Stomach smooth muscle (tissue), 2 donors: ENCODE results near the gene ADARB1.

Experiments used
- H3K27ac ChIP-seq: one replicate; pipeline ENCODE4 v1.7.0; 2013; ENCODE audit warnings: mild to moderate bottlenecking, low read length, inconsistent platforms
- H3K27me3 ChIP-seq, 2 donors: one replicate each; pipeline ENCODE4 v1.7.0; 2013; ENCODE audit warnings: low read length in 2 of 2; ENCODE audit not compliant: insufficient read depth in 2 of 2, control insufficient read depth in 1 of 2
- H3K36me3 ChIP-seq, 2 donors: one replicate each; pipeline ENCODE4 v1.7.0; 2013; ENCODE audit warnings: low read length in 2 of 2; ENCODE audit not compliant: control insufficient read depth in 2 of 2, insufficient read depth in 2 of 2
- H3K4me1 ChIP-seq: one replicate; pipeline ENCODE4 v1.7.0; 2013; ENCODE audit warnings: low read length; ENCODE audit not compliant: control insufficient read depth, insufficient read depth
- H3K4me3 ChIP-seq, 2 donors: one replicate each; pipeline ENCODE4 v1.7.0; 2013; ENCODE audit warnings: low read length in 2 of 2
- H3K9ac ChIP-seq, 2 donors: one replicate each; pipeline ENCODE4 v1.7.0; 2013; ENCODE audit warnings: low read length in 2 of 2, mild to moderate bottlenecking in 1 of 2
- H3K9me3 ChIP-seq, 2 donors: one replicate each; pipeline ENCODE4 v1.7.0; 2013; ENCODE audit warnings: low read length in 2 of 2; ENCODE audit not compliant: control insufficient read depth in 2 of 2
- donor health status: healthy.
- donor health status: Pancreatic carcinoma.

The ADARB1 gene

DNA sequence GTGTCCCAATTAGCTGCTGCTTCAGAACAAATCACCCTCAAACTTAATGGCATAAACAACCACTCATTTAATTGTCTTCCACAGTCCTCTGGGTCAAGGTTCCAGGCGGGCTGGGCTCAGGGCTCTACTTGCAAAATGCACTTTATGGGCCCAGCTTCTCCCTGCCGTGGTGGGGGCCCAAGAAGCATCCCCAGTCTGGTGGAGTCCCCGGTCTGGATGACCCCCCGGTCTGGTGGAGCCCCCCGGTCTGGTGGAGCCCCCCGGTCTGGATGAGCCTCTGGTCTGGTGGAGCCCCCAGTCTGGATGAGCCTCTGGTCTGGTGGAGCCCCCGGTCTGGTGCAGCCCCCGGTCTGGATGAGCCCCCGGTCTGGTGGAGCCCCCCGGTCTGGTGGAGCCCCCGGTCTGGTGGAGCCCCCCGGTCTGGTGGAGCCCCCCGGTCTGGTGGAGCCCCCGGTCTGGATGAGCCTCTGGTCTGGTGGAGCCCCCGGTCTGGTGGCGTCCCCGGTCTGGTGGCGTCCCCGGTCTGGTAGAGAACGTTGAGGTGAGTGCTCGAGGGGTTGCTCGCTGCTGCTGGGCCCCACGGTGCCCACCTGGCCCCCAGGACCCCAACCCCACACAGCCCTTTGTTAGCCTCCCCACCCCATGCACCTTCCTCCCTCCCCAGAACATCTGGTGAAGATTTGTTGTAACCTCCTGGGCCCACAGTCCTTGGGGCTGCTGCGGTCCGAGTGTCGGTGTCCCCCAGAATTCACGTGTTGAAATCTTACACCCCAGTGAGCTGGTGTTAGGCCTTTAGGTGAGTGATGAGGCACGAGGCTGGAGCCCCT, 179.5 kb downstream of the ADARB1 start:
- H3K4me1 ChIP-seq, result peaks cover 2% of the 10 kb centered on the region
- peaks cover 11 to 16% of the 10 kb centered on the region in 2 donors for H3K27me3 ChIP-seq
- no peak overlapping the region for H3K9ac ChIP-seq
- H3K36me3 ChIP-seq, result no peaks in the 10 kb centered on the region
- no peak overlapping the region for H3K4me3 ChIP-seq
- no peak overlapping the region for H3K27ac ChIP-seq
- H3K9me3 ChIP-seq, result no peaks in the 10 kb centered on the region

DNA sequence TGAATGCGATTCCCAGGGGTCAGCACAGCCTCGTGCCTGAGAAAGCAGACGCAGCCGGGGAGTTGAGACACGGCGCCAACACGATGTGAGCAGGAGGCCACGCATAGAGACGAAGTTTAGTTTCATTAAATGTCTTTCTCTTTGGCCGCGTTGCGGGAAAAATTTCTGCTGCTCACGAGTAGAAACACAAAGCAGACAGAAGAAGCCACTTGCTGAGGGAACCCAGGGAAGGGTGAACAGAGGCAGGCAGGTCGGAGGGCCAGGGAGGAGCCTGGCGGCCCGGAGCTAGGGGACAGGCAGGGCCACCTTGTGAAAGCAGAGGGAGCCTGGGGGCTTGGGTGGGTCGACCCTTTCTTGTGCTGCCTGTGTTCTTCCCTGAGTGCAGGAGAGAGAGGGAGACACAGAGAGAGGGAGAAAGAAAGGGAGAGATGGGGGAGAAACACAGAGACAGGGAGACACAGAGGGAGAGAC, 180.1 kb downstream of the ADARB1 start:
- H3K27ac ChIP-seq, result no peak overlapping the region

DNA sequence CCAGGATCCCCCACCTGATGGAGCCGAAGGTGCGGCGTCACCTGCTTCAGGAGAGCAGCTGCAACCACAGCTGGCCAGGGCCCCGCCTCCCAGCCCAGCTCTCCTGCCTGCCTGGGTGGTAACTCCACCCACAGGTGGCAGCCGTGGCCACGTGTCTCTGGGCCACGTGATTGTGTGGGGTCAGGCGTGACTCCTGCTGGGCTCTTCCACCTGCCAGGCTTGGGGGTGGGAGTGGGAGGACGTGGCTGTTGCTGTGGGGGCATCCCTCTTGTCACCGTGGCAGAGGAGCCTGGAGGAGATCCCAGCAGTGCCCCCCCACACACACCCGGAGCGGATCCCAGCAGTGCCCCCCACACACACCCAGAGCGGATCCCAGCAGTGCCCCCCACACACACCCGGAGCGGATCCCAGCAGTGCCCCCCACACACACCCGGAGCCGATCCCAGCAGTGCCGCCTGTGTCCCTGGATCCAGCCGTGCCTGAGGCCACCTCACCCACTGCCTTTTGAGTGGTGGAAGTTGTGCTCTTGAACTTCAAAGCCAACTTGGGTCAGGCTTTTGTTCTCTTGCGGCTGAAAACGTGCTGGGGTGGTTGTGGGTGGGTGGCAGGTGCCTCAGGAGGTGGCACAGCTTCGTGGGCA, 181.1 kb downstream of the ADARB1 start:
- peaks cover 0 to 4% of the 10 kb centered on the region in 2 donors for H3K36me3 ChIP-seq
- H3K9ac ChIP-seq, result no peak overlapping the region
- no peak overlapping the region for H3K4me3 ChIP-seq
- peaks cover 11 to 16% of the 10 kb centered on the region in 2 donors for H3K27me3 ChIP-seq
- no peak overlapping the region for H3K27ac ChIP-seq
- H3K4me1 ChIP-seq, result no peaks in the 10 kb centered on the region
- H3K9me3 ChIP-seq, result no peaks in the 10 kb centered on the region

More for the DNA sequence above, 180.1 kb downstream of the ADARB1 start:
- H3K4me1 ChIP-seq, result no peaks in the 10 kb centered on the region
- no peak overlapping the region for H3K4me3 ChIP-seq
- H3K27me3 ChIP-seq, result peaks cover 11 to 16% of the 10 kb centered on the region in 2 donors
- H3K9me3 ChIP-seq, result no peaks in the 10 kb centered on the region
- H3K36me3 ChIP-seq, result no peaks in the 10 kb centered on the region
- no peak overlapping the region for H3K9ac ChIP-seq

DNA sequence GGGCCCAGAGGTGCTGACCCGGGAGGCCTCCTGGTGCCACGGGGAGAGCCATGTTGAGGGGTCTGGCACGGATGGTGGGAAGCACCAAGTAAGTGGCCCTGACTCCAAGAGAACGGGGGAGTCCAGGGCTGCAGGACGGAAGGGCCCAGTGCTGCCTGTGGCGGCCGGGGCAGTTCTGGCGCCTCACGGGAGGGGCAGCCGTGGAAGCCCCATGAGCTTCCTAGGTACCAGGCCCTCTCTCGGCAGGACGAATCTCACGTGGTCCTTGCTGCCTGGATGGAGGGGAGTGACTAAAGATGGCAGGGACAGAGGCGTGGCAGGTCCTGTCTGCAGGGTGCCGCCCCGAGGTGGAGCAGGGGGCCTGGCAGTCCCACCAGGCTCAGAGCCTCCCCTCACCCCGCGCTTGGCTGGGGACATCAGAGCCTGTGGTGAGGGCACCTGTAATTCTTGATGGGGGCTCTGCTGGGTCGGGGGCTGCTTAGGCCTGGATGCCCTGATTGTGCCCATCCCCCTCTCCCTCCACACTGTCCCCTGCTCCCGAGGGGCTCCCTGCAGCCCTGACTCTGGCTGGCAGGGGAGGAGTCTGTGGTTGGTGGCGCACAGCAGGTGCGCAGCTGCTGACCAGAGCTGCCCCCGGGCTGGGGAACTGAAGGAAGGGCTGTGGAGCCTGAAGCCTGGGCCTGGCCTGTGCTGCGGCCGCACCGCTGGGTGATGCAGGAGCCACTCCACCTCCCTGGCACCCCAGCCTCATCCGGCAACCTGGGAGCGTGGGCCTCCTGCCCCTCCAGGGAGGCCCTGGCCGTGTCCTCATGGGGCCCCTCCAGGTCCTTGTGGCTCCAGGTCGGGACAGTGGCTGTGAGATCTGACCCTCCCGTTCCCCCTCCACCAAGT, 181.9 kb downstream of the ADARB1 start:
- H3K9me3 ChIP-seq, result no peaks in the 10 kb centered on the region
- H3K36me3 ChIP-seq, result peaks cover 0 to 4% of the 10 kb centered on the region in 2 donors
- H3K27me3 ChIP-seq, result peaks cover 11 to 16% of the 10 kb centered on the region in 2 donors
- no peak overlapping the region for H3K9ac ChIP-seq
- H3K4me3 ChIP-seq, result no peak overlapping the region
- no peaks in the 10 kb centered on the region for H3K4me1 ChIP-seq
- no peak overlapping the region for H3K27ac ChIP-seq

DNA sequence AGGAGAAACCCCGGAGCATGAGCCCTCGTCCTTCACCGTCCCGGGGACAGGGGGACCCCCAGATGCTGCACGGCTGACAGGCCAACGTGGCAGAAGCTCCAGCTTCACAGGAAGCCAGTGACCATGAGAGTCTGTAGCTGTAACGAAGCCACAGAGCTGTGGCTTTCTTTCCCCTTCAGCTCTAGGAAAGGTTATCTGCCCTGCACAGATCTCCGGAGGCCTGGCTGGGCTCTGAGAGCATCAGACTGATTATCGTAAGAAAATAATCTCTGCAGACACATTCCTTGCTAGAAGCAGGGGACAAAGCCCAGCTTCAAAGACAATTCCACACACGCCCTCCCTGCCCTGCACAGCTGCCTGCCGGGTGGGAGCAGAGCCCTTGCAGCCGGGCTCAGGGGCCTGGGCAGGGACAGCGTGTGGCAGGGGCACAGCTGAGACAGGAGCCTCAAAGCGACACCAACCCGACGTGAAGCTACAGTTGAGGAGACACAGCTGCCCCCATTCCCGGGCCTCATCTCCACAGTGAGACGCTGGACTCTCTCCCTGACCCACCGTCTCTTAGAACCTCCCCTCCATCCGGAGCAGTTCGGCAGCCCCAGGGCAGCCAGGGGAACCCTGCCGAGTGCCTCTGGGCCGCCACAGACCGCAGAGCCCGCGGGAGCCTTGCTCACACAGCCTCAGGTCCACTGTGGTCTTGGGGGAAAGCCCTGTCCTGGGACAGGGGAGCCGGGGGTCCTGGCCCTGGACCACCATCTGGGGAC, 182.7 kb downstream of the ADARB1 start:
- Histone ChIP-seq H3K9ac (no peak overlapping the region), H3K4me1 (no peaks in the 10 kb centered on the region), H3K9me3 (no peaks in the 10 kb centered on the region), H3K27ac (no peak overlapping the region), H3K36me3 (peaks cover 0 to 5% of the 10 kb centered on the region in 2 donors), H3K4me3 (no peak overlapping the region), H3K27me3 (peaks cover 11 to 16% of the 10 kb centered on the region in 2 donors)

DNA sequence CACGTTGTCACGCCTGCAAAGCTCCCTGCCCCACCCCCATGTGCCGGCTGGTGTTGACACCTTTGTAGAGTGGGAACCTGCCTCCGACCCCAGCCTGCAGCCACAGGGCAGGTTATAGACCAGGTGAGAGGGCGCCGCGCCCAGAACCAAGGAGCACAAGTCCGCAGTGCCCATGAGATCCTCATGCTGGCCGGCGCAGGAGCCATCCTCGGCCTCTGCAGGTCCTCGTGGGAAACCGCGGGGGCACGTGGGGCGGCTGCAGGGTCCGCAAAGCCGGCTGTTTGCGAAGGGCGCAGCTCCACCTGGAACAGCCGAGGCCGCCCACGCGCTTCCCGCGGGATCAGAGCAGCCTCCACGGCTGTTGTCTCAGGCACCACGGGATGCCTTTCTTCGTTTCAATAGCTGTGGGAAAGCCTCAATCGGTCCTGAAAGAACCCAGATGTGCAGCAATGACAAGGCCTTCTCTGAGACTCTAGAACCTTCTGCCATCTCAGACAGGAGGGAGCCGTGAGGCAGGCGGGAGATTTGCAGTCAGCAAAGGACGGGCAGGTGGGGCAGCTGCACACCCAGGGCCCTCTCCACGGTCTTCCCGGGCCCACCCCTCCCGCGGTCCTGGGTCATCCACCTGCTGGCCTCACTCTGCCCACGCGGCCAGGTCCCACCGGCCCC, 183.4 kb downstream of the ADARB1 start:
- peaks cover 0 to 5% of the 10 kb centered on the region in 2 donors for H3K36me3 ChIP-seq
- no peak overlapping the region for H3K9ac ChIP-seq
- H3K27ac ChIP-seq, result no peak overlapping the region
- no peaks in the 10 kb centered on the region for H3K4me1 ChIP-seq
- H3K27me3 ChIP-seq, result peaks cover 11 to 16% of the 10 kb centered on the region in 2 donors
- no peak overlapping the region for H3K4me3 ChIP-seq
- no peaks in the 10 kb centered on the region for H3K9me3 ChIP-seq

DNA sequence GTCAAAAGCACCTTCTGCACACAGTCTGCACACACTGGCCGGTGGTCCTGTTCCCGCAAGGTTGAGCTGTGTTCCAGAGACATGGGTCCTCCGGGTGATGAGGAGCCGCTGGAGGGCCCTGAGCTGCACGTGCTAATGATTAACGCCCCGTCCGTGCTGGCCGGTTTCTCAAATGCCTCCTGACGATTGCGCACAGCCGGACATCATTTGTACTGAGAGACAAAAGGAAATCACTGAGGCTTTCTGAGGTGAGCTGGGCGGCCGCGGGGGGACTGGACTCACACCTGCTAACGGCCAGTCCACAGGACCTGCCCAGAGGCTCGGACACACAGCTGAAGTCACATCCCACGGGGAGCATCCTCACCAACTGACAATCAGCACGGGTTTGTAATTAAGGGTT, 184.1 kb downstream of the ADARB1 start:
- Histone ChIP-seq H3K4me3 (no peak overlapping the region), H3K27ac (no peak overlapping the region), H3K4me1 (no peaks in the 10 kb centered on the region), H3K27me3 (peaks cover 11 to 12% of the 10 kb centered on the region in 2 donors), H3K9me3 (no peaks in the 10 kb centered on the region), H3K9ac (no peak overlapping the region), H3K36me3 (peaks cover 4 to 5% of the 10 kb centered on the region in 2 donors)

DNA sequence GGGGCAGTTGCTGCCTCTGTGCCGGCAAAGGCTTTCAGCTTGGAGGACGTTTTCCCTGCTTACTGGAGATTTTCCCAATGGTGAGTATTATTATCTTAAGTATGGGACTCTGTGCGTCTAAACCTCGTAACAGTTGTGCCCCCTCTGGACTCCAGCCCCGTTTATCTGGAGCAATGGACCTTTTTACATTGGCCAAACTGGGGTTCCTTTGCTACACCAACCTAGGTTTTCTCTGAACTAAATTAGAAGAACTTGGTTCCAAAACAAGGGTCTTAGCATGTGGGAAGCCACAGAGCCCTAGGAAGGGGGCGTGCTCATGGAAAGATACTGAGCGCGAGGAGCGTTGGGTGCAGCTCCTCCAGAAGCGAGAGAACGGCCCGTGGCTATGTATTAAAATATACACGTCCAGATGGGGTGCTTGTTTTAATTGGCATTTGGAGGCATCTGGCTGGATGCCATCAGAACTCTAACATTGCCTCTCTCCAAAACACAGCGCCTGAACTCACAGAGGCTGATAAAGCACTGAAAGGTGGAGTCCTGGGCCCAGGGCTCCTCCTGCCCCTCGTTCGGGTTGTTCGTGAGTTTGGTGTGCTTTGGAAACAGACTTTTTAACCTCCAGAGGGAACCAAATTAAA, 184.9 kb downstream of the ADARB1 start:
- Histone ChIP-seq H3K9ac (no peak overlapping the region), H3K4me3 (no peak overlapping the region), H3K27me3 (peaks cover 8 to 9% of the 10 kb centered on the region in 2 donors), H3K4me1 (no peaks in the 10 kb centered on the region), H3K27ac (no peak overlapping the region), H3K36me3 (peaks cover 5 to 12% of the 10 kb centered on the region in 2 donors), H3K9me3 (no peaks in the 10 kb centered on the region)

DNA sequence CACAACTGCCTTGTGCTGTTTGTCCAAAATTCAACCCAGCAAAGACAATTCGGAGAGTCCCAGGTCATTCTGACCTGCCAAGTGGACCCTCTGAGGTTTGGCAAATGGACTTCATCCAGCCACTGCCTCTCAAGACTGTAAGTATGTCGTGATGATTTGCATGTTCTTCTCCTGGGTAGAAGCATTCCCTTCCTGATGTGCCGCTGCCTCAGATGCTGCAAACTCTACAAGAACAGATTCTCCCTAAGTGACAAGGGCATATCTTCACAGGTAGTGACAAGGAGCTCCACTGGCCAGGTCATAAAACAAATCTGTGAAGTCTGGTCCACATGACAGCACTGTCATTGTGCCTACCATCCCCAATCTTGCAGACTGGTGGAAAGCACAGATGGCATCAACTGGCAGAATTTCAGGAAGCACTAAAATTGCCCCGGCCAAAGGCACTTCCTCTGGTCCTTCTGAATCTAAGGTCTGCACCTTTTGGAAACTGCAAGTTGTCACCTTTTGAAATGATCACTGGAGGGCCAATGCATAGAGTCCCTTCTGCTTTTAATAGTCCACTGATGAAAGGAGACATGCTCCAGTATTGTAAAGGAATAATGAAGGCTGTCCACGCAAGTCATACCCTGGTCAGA, 185.9 kb downstream of the ADARB1 start:
- peaks cover 4 to 5% of the 10 kb centered on the region in 2 donors for H3K27me3 ChIP-seq
- H3K9ac ChIP-seq, result no peak overlapping the region
- peaks cover 12 to 14% of the 10 kb centered on the region in 2 donors for H3K36me3 ChIP-seq
- H3K27ac ChIP-seq, result no peak overlapping the region
- no peak overlapping the region for H3K4me3 ChIP-seq
- H3K9me3 ChIP-seq, result no peaks in the 10 kb centered on the region
- H3K4me1 ChIP-seq, result no peaks in the 10 kb centered on the region
